GM23338 (cell line): ENCODE data around the gene RNU1-1. TPM values are rescaled to one million over a fixed set of nuclear protein-coding genes. Genes with fewer than 3 reads are reported as not detected.
"Not testable (repeated sequence)": the region's sequence is repeated elsewhere in the genome, so short reads cannot be mapped to it uniquely, and the experiment has no call there.

Experiments used
- ATAC-seq: fragments of 200-7000 bp; cut with Tn5 transposase; 3 replicates; pipeline ENCODE4 v1.9.1; 2020
- DNase-seq: peaks from one replicate; pipeline ENCODE4 v3.0.0-alpha.2; 2015; ENCODE audit warnings: low spot score
- H2AFZ ChIP-seq: fragments of 200-600 bp; sonication (generic); 2 replicates; pipeline ENCODE4 v1.8.0; 2016; ENCODE audit warnings: antibody characterized with exemption, mild to moderate bottlenecking, moderate library complexity
- H3F3A ChIP-seq: fragments of 200-600 bp; sonication (generic); replicated peaks from 2 replicates; pipeline ENCODE4 v1.8.0; 2017; ENCODE audit warnings: antibody characterized with exemption, mixed run types, low read depth
- H3K27ac ChIP-seq: fragments of 200-600 bp; sonication (generic); 2 replicates; pipeline ENCODE4 v1.6.1; 2016; ENCODE audit warnings: low read depth
- H3K27me3 ChIP-seq: fragments of 200-600 bp; sonication (generic); 2 replicates; pipeline ENCODE4 v1.8.0; 2016; ENCODE audit warnings: mild to moderate bottlenecking, mixed run types, moderate library complexity; ENCODE audit not compliant: insufficient read depth
- H3K36me3 ChIP-seq: fragments of 200-600 bp; sonication (generic); 2 replicates; pipeline ENCODE4 v1.8.0; 2016; ENCODE audit warnings: mild to moderate bottlenecking; ENCODE audit not compliant: insufficient read depth
- H3K4me1 ChIP-seq: fragments of 200-600 bp; sonication (generic); 2 replicates; pipeline ENCODE4 v1.8.0; 2016; ENCODE audit warnings: mild to moderate bottlenecking, moderate library complexity; ENCODE audit not compliant: insufficient read depth
- H3K4me2 ChIP-seq: fragments of 200-600 bp; sonication (generic); 2 replicates; pipeline ENCODE4 v1.7.1; 2017; ENCODE audit warnings: mixed run types
- H3K4me3 ChIP-seq: fragments of 200-600 bp; sonication (generic); 2 replicates; pipeline ENCODE4 v1.6.1; 2016; ENCODE audit warnings: mixed run types
- H3K79me2 ChIP-seq: fragments of 200-600 bp; sonication (generic); replicated peaks from 2 replicates; pipeline ENCODE4 v1.8.0; 2017; ENCODE audit warnings: mild to moderate bottlenecking; ENCODE audit not compliant: insufficient read depth
- H3K9me2 ChIP-seq: fragments of 200-600 bp; sonication (generic); 2 replicates; pipeline ENCODE4 v1.8.0; 2017; ENCODE audit not compliant: insufficient read depth
- H4K20me1 ChIP-seq: fragments of 200-600 bp; sonication (generic); replicated peaks from 2 replicates; pipeline ENCODE4 v1.8.0; 2017; ENCODE audit warnings: mild to moderate bottlenecking; ENCODE audit not compliant: insufficient read depth
- H3K27ac Mint-ChIP-seq: 2 replicates; pipeline ENCODE4 v1.8.0; 2020; ENCODE audit warnings: inconsistent platforms, mild to moderate bottlenecking, moderate library complexity, mixed read lengths
- H3K27me3 Mint-ChIP-seq: 3 replicates; pipeline ENCODE4 v1.8.0; 2022; ENCODE audit warnings: low read depth, mild to moderate bottlenecking, moderate library complexity, mixed read lengths, inconsistent platforms; ENCODE audit not compliant: insufficient read depth, poor library complexity
- H3K36me3 Mint-ChIP-seq: 3 replicates; pipeline ENCODE4 v1.8.0; 2021; ENCODE audit warnings: low read depth, mild to moderate bottlenecking, inconsistent platforms, moderate library complexity, mixed read lengths
- H3K4me1 Mint-ChIP-seq: 3 replicates; pipeline ENCODE4 v1.8.0; 2020; ENCODE audit warnings: mild to moderate bottlenecking, inconsistent platforms, mixed read lengths
- H3K4me3 Mint-ChIP-seq: 3 replicates; pipeline ENCODE4 v1.8.0; 2021; ENCODE audit warnings: moderate library complexity, mild to moderate bottlenecking, inconsistent platforms, mixed read lengths
- H3K9me3 Mint-ChIP-seq: 3 replicates; pipeline ENCODE4 v1.8.0; 2020; ENCODE audit warnings: moderate library complexity, mild to moderate bottlenecking, inconsistent platforms, mixed read lengths
- EZH2phosphoT487 ChIP-seq: fragments of 200-600 bp; sonication (generic); IDR thresholded peaks from one replicate; pipeline ENCODE4 v1.8.1; 2018; ENCODE audit warnings: antibody characterized with exemption; ENCODE audit not compliant: unreplicated experiment
- POLR2AphosphoS5 ChIP-seq: IDR thresholded peaks from 2 replicates; pipeline ENCODE4 v1.6.1; 2016; ENCODE audit warnings: antibody characterized with exemption, low read depth
- STAT1 ChIP-seq: IDR thresholded peaks from one replicate; pipeline ENCODE4 v1.6.1; 2016; ENCODE audit warnings: antibody characterized with exemption; ENCODE audit not compliant: unreplicated experiment
- polyA plus RNA-seq: library from polyadenylated mRNA; unstranded; fragments of >200 nt; fragmentation: Nextera tagmentation; extraction: Ambion mirVana; gene quantifications from 2 replicates; pipeline ENCODE4 v1.2.1, GENCODE V29; 2016
- total RNA-seq: library from RNA; depleted of rRNA; stranded (reverse); fragments of >200 nt; shearing (Covaris generic); gene quantifications from 2 replicates; pipeline ENCODE4 v1.2.3, GENCODE V29; 2014
- TF ChIP-seq, protein P1 (sequence below), 2 experiments: fragments of 200-600 bp in 1 of 2; sonication (generic) in 1 of 2; conservative IDR thresholded peaks; 2 replicates each; pipeline versions ENCODE4 v1.5.1 to v1.6.1; 2016 to 2017; ENCODE audit warnings: antibody characterized with exemption in 2 of 2, low read depth in 2 of 2, mild to moderate bottlenecking in 2 of 2, moderate library complexity in 1 of 2
- TF ChIP-seq, protein P2 (sequence below): IDR thresholded peaks from 2 replicates; pipeline ENCODE4 v1.6.1; 2016; ENCODE audit warnings: antibody characterized with exemption
- TF ChIP-seq, protein P3 (sequence below): IDR thresholded peaks from one replicate; pipeline ENCODE4 v1.6.1; 2018; ENCODE audit warnings: antibody characterized with exemption; ENCODE audit not compliant: unreplicated experiment

Gene RNU1-1
- total and polyA plus RNA-seq, 2 experiments from 2014 or later = not detected

DNA sequence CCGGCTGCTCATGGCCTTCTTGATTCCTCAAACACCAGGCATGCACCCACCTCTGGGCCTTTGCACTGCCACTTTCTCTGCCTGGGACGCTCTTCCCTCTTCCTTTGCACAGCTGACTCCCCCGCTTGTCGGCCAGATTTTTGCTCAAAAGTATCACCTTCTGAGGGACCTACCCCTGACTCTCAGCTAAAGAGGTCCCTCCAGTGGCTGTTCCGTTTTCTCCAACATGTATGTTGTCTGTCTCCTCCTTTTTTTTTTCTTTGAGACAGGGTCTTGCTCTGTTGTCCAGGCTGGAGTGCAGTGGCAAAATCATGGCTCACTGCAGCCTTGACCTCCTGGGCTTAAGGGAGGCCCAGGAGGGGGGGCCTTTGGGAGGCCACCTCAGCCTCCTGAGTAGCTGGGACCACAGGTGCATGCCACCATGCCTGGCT lies 16.6 kb downstream of the RNU1-1 start:
- H3K4me2 ChIP-seq, H3K36me3 Mint-ChIP-seq, H3F3A ChIP-seq, H4K20me1 ChIP-seq, H2AFZ ChIP-seq, H3K27ac ChIP-seq, H3K9me3 Mint-ChIP-seq, H3K36me3 ChIP-seq, ATAC-seq, H3K79me2 ChIP-seq, H3K4me1 ChIP-seq, H3K27ac Mint-ChIP-seq, H3K9me2 ChIP-seq, H3K4me3 ChIP-seq, H3K27me3 ChIP-seq: not testable (repeated sequence)
- H3K4me1 Mint-ChIP-seq = peaks cover 13% of the 10 kb centered on the region
- DNase-seq = peak; percentile 41
- H3K4me3 Mint-ChIP-seq = peak overlapping the region; percentile 77
- H3K27me3 Mint-ChIP-seq = peaks cover 23% of the 10 kb centered on the region
- TF ChIP-seq, protein P1, sequence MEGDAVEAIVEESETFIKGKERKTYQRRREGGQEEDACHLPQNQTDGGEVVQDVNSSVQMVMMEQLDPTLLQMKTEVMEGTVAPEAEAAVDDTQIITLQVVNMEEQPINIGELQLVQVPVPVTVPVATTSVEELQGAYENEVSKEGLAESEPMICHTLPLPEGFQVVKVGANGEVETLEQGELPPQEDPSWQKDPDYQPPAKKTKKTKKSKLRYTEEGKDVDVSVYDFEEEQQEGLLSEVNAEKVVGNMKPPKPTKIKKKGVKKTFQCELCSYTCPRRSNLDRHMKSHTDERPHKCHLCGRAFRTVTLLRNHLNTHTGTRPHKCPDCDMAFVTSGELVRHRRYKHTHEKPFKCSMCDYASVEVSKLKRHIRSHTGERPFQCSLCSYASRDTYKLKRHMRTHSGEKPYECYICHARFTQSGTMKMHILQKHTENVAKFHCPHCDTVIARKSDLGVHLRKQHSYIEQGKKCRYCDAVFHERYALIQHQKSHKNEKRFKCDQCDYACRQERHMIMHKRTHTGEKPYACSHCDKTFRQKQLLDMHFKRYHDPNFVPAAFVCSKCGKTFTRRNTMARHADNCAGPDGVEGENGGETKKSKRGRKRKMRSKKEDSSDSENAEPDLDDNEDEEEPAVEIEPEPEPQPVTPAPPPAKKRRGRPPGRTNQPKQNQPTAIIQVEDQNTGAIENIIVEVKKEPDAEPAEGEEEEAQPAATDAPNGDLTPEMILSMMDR (conservative IDR thresholded peaks at IDR 0.05; ENCODE audit: low read depth in 2 of 2) = peak; percentile 14 to 42; a peak in 2 of 4 replicates

DNA sequence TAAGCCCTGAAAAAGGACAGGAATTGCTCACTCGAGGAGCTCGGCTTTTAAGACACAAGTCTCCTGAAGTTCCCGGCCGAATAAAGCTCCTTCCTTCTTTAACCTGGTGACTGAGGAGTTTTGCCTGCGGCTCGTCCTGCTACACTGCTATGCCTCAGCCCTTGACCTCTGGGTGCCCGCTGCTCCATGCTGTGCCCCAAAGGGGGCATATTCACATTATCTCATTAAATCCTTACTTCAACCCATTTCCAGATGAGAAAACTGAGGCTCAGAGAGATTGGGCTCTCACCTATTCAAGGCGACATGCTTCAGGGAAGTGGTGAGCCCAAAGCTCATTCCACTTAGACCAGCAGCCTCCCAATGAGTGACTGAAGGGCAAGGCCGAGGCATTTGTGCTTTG lies 20.4 kb downstream of the RNU1-1 start:
- not testable (repeated sequence) for H3K27me3 Mint-ChIP-seq, H3K9me2 ChIP-seq, H3K4me2 ChIP-seq, H3K4me3 ChIP-seq, DNase-seq, H3K36me3 Mint-ChIP-seq, H3K4me3 Mint-ChIP-seq, H3K27ac ChIP-seq, H3F3A ChIP-seq, H3K36me3 ChIP-seq, H3K4me1 ChIP-seq, H3K79me2 ChIP-seq, H2AFZ ChIP-seq, H3K9me3 Mint-ChIP-seq, H4K20me1 ChIP-seq, ATAC-seq, H3K27ac Mint-ChIP-seq, H3K27me3 ChIP-seq
- H3K4me1 Mint-ChIP-seq = peaks cover 22% of the 10 kb centered on the region

DNA sequence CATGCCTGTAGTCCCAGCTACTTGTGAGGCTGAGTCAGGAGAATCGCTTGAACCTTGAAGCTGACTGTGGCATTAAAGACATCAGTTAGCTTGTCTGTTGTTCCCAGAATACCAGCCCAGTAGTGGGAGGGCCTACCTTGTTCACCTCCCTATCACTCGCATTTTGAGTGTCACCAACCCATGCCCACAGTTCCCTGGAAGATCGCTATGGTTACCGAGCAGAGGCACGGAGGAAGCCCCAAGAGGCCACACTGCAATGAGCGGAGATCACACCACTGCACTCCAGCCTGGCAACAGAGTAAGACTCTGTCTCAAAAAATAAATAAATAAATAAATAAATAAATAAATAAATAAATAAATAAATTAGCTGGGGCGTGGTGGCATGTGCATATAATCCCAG lies 21.1 kb downstream of the RNU1-1 start:
- DNase-seq = peak; percentile 6

DNA sequence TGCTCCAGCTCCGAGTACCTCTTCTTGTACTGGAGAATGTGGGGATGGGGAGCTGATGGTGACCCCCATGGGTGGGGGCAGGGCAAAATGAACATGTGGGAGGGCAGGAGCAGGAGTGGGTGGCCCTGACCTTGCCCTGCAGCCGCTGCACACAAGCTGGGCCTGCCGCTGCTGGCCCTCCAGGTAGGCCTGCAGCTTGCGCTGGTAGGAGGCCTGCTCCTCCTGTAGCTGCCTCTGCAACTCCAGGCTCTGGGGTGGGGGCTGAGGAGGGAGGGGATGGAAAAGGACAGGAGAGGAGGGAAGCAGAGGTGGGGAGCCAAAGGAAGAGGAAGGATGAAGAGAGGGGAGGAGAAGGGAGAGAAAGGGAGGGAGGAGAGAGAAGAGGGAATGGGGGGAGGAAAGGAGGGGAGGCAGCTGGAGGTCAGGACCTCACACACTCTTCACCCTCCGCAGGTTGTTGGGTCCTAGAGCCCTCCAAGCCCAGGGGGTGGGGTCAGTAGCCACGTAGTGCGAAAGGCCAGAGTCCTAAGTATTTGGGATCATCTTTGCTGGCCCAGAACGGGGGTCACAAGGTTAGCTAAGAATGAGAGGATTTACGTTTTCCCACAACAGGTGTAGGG lies 22.9 kb downstream of the RNU1-1 start:
- Histone ChIP-seq H3F3A (no peaks in the 10 kb centered on the region), H3K4me3 (no peak overlapping the region), H3K4me1 (peaks cover 3% of the 10 kb centered on the region; the same call in 1 of the 2 replicates), H3K9me2 (no peaks in the 10 kb centered on the region), H3K36me3 (no peaks in the 10 kb centered on the region), H3K27ac (no peak overlapping the region), H4K20me1 (no peaks in the 10 kb centered on the region), H3K27me3 (no peaks in the 10 kb centered on the region), H3K79me2 (0 out of 2 replicates have a peak, but pooled peaks cover 3% of the 10 kb centered on the region), H2AFZ (no peak overlapping the region), H3K4me2 (peak overlapping the region; percentile 38; the same call in 1 of the 2 replicates)
- Mint-ChIP-seq H3K27ac (no peak overlapping the region), H3K27me3 (peaks cover 8% of the 10 kb centered on the region), H3K36me3 (peaks cover 3% of the 10 kb centered on the region; the same call in 1 of the 3 replicates), H3K4me3 (peak overlapping the region; percentile 43; the same call in 2 of the 3 replicates), H3K9me3 (no peaks in the 10 kb centered on the region), H3K4me1 (peaks cover 17% of the 10 kb centered on the region)
- peak; percentile 60 for DNase-seq
- peak; percentile 88 for ATAC-seq
- TF ChIP-seq POLR2AphosphoS5 (no peak), EZH2phosphoT487 (no peak), STAT1 (no peak)
- TF ChIP-seq, protein P2, sequence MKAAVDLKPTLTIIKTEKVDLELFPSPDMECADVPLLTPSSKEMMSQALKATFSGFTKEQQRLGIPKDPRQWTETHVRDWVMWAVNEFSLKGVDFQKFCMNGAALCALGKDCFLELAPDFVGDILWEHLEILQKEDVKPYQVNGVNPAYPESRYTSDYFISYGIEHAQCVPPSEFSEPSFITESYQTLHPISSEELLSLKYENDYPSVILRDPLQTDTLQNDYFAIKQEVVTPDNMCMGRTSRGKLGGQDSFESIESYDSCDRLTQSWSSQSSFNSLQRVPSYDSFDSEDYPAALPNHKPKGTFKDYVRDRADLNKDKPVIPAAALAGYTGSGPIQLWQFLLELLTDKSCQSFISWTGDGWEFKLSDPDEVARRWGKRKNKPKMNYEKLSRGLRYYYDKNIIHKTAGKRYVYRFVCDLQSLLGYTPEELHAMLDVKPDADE = no peak
- TF ChIP-seq, protein P3, sequence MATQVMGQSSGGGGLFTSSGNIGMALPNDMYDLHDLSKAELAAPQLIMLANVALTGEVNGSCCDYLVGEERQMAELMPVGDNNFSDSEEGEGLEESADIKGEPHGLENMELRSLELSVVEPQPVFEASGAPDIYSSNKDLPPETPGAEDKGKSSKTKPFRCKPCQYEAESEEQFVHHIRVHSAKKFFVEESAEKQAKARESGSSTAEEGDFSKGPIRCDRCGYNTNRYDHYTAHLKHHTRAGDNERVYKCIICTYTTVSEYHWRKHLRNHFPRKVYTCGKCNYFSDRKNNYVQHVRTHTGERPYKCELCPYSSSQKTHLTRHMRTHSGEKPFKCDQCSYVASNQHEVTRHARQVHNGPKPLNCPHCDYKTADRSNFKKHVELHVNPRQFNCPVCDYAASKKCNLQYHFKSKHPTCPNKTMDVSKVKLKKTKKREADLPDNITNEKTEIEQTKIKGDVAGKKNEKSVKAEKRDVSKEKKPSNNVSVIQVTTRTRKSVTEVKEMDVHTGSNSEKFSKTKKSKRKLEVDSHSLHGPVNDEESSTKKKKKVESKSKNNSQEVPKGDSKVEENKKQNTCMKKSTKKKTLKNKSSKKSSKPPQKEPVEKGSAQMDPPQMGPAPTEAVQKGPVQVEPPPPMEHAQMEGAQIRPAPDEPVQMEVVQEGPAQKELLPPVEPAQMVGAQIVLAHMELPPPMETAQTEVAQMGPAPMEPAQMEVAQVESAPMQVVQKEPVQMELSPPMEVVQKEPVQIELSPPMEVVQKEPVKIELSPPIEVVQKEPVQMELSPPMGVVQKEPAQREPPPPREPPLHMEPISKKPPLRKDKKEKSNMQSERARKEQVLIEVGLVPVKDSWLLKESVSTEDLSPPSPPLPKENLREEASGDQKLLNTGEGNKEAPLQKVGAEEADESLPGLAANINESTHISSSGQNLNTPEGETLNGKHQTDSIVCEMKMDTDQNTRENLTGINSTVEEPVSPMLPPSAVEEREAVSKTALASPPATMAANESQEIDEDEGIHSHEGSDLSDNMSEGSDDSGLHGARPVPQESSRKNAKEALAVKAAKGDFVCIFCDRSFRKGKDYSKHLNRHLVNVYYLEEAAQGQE = no peak

More for the DNA sequence above, 21.1 kb downstream of the RNU1-1 start:
- H3K4me3 ChIP-seq, H3K4me1 ChIP-seq, ATAC-seq, H4K20me1 ChIP-seq, H3K36me3 Mint-ChIP-seq, H3K9me3 Mint-ChIP-seq, H3K4me3 Mint-ChIP-seq, H3K27ac Mint-ChIP-seq, H3K9me2 ChIP-seq, H3K4me2 ChIP-seq, H2AFZ ChIP-seq, H3K27me3 ChIP-seq, H3K27me3 Mint-ChIP-seq, H3F3A ChIP-seq, H3K79me2 ChIP-seq, H3K36me3 ChIP-seq, H3K27ac ChIP-seq: not testable (repeated sequence)
- peaks cover 22% of the 10 kb centered on the region for H3K4me1 Mint-ChIP-seq
